ENCODE results near the gene CCSER1. TPM values are rescaled to one million over a fixed set of nuclear protein-coding genes. Genes with fewer than 3 reads are reported as not detected.
A peak's percentile ranks its signal among the peaks of the same experiment; 100 is the strongest.

CCSER1 gene
- total RNA-seq, 1 donor from 2014 or later, result 15.7 TPM

- intact Hi-C loops (cut with DNase I), result loop anchor here (2.0 kb wide), 1 partner anchor 165 kb away; no protein-coding TSS in a partner anchor
These were observed 2.9 kb upstream of the CCSER1 start for GRCh38 chr4:90124276-90124675.

GRCh38 chr4:90126805-90127204 lies 389 bp upstream of the CCSER1 start:
- no peak for DNase-seq (ENCODE audit: low spot score)
- intact Hi-C loops (cut with DNase I), result loop anchor here (5.0 kb wide), 1 partner anchor 120 kb away; no protein-coding TSS in a partner anchor

More at GRCh38 chr4:90124276-90124675, 2.9 kb upstream of the CCSER1 start:
- DNase-seq (ENCODE audit: low spot score), result no peak

- intact Hi-C loops (cut with DNase I), result loop anchor here (5.0 kb wide), 1 partner anchor 119 kb away; no protein-coding TSS in a partner anchor
- peak; percentile 74 for DNase-seq (ENCODE audit: low spot score)
These were observed 632 bp downstream of the CCSER1 start for GRCh38 chr4:90127706-90128345.

- intact Hi-C loops (cut with DNase I), result loop anchor here (5.0 kb wide), 1 partner anchor 118 kb away; no protein-coding TSS in a partner anchor
- DNase-seq (ENCODE audit: low spot score), result no peak
These were observed 1.8 kb downstream of the CCSER1 start for GRCh38 chr4:90128961-90129495.

GRCh38 chr4:90130076-90130475 lies 2.9 kb downstream of the CCSER1 start:
- intact Hi-C loops (cut with DNase I), result no loop called here
- DNase-seq (ENCODE audit: low spot score), result no peak

GRCh38 chr4:90137555-90137954 lies 10.4 kb downstream of the CCSER1 start:
- no peak for DNase-seq (ENCODE audit: low spot score)
- intact Hi-C loops (cut with DNase I), result no loop called here

GRCh38 chr4:90142081-90142480 lies 14.9 kb downstream of the CCSER1 start:
- no peak for DNase-seq (ENCODE audit: low spot score)
- intact Hi-C loops (cut with DNase I), result no loop called here

- no peak for DNase-seq (ENCODE audit: low spot score)
- intact Hi-C loops (cut with DNase I), result no loop called here
These were observed 18.1 kb downstream of the CCSER1 start for GRCh38 chr4:90145319-90145718.

- DNase-seq (ENCODE audit: low spot score), result no peak
- intact Hi-C loops (cut with DNase I), result no loop called here
These were observed 19.1 kb downstream of the CCSER1 start for GRCh38 chr4:90146306-90146705.

- intact Hi-C loops (cut with DNase I), result no loop called here
- no peak for DNase-seq (ENCODE audit: low spot score)
These were observed 21.5 kb downstream of the CCSER1 start for GRCh38 chr4:90148574-90149148.

- no peak for DNase-seq (ENCODE audit: low spot score)
- intact Hi-C loops (cut with DNase I), result no loop called here
These were observed 24.8 kb downstream of the CCSER1 start for GRCh38 chr4:90152024-90152423.

GRCh38 chr4:90159193-90159592 lies 32.0 kb downstream of the CCSER1 start:
- DNase-seq (ENCODE audit: low spot score), result no peak
- intact Hi-C loops (cut with DNase I), result no loop called here

GRCh38 chr4:90160044-90160443 lies 32.9 kb downstream of the CCSER1 start:
- intact Hi-C loops (cut with DNase I), result no loop called here
- no peak for DNase-seq (ENCODE audit: low spot score)

- DNase-seq (ENCODE audit: low spot score), result no peak
- intact Hi-C loops (cut with DNase I), result no loop called here
These were observed 35.4 kb downstream of the CCSER1 start for GRCh38 chr4:90162566-90162965.

GRCh38 chr4:90163872-90164271 lies 36.7 kb downstream of the CCSER1 start:
- DNase-seq (ENCODE audit: low spot score), result no peak

GRCh38 chr4:90165883-90166282 lies 38.7 kb downstream of the CCSER1 start:
- intact Hi-C loops (cut with DNase I), result no loop called here
- no peak for DNase-seq (ENCODE audit: low spot score)

More at GRCh38 chr4:90163872-90164271, 36.7 kb downstream of the CCSER1 start:
- intact Hi-C loops (cut with DNase I), result no loop called here

GRCh38 chr4:90171491-90171890 lies 44.3 kb downstream of the CCSER1 start:
- intact Hi-C loops (cut with DNase I), result no loop called here
- no peak for DNase-seq (ENCODE audit: low spot score)

- no peak for DNase-seq (ENCODE audit: low spot score)
- intact Hi-C loops (cut with DNase I), result no loop called here
These were observed 47.4 kb downstream of the CCSER1 start for GRCh38 chr4:90174621-90175023.

GRCh38 chr4:90181644-90182043 lies 54.5 kb downstream of the CCSER1 start:
- intact Hi-C loops (cut with DNase I), result no loop called here
- DNase-seq (ENCODE audit: low spot score), result no peak

GRCh38 chr4:90183254-90183653 lies 56.1 kb downstream of the CCSER1 start:
- no peak for DNase-seq (ENCODE audit: low spot score)
- intact Hi-C loops (cut with DNase I), result no loop called here

GRCh38 chr4:90184560-90184959 lies 57.4 kb downstream of the CCSER1 start:
- no peak for DNase-seq (ENCODE audit: low spot score)
- intact Hi-C loops (cut with DNase I), result no loop called here

Measured in cardiac septum (tissue), 1 donor.